A673 (cell line): Measurements from ENCODE around the gene PSMD3. TPM values are rescaled to one million over a fixed set of nuclear protein-coding genes. Genes with fewer than 3 reads are reported as not detected.
A peak's percentile ranks its signal among the peaks of the same experiment; 100 is the strongest.

Experiments used
- Bru-seq: library from RNA; stranded (reverse); fragments of 400-500 nt; gene quantifications from one replicate; lab custom pipeline; 2021; lab: Mats Ljungman, UMichigan
- BruChase-seq, 2 experiments: library from RNA; stranded (reverse); fragments of 400-500 nt; gene quantifications; one replicate each; lab custom pipeline; 2021; lab: Mats Ljungman, UMichigan
- BruUV-seq: library from RNA; stranded (reverse); fragments of 400-500 nt; replicated peaks from 2 replicates; lab custom pipeline; 2021; lab: Mats Ljungman, UMichigan
- CTCF ChIA-PET: fragments of 300-600 bp; sonication (Branson Sonifier 250); formaldehyde crosslinking; loops from one replicate; lab custom pipeline; 2022; ENCODE audit warnings: antibody characterized with exemption; lab: Charles Lee
- POLR2A ChIA-PET: fragments of 300-600 bp; sonication (Branson Sonifier 250); formaldehyde crosslinking; loops from one replicate; lab custom pipeline; 2022; ENCODE audit warnings: antibody characterized with exemption; ENCODE audit not compliant: low non-redundant PET; lab: Charles Lee
- DNase-seq: peaks from one replicate; pipeline ENCODE4 v3.0.0-alpha.2; 2015; ENCODE audit warnings: low spot score
- H3K27ac ChIP-seq: fragments of 200-600 bp; sonication (generic); 2 replicates; pipeline ENCODE4 v1.5.1; 2016; ENCODE audit warnings: mixed run types, low read depth, mild to moderate bottlenecking, mixed read lengths, antibody characterized with exemption, low read length; ENCODE audit not compliant: poor library complexity, severe bottlenecking
- H3K27me3 ChIP-seq: fragments of 200-600 bp; sonication (generic); replicated peaks from 2 replicates; pipeline ENCODE4 v1.6.1; 2017; ENCODE audit warnings: mixed run types, low read depth, mild to moderate bottlenecking, mixed read lengths, antibody characterized with exemption, low read length; ENCODE audit not compliant: insufficient read depth, poor library complexity
- H3K36me3 ChIP-seq: fragments of 200-600 bp; sonication (generic); 2 replicates; pipeline ENCODE4 v1.6.1; 2016; ENCODE audit warnings: mixed run types, mild to moderate bottlenecking, mixed read lengths, antibody characterized with exemption, low read length; ENCODE audit not compliant: insufficient read depth, poor library complexity, severe bottlenecking
- H3K4me1 ChIP-seq: fragments of 200-600 bp; sonication (generic); 2 replicates; pipeline ENCODE4 v1.6.1; 2017; ENCODE audit warnings: mixed run types, mild to moderate bottlenecking, mixed read lengths, antibody characterized with exemption, low read length; ENCODE audit not compliant: insufficient read depth, poor library complexity, severe bottlenecking
- H3K4me3 ChIP-seq: fragments of 200-600 bp; sonication (generic); 2 replicates; pipeline ENCODE4 v1.5.1; 2016; ENCODE audit warnings: low read depth, mixed run types, mild to moderate bottlenecking, mixed read lengths, low read length; ENCODE audit not compliant: poor library complexity, severe bottlenecking
- H3K9me3 ChIP-seq: fragments of 200-600 bp; sonication (generic); 2 replicates; pipeline ENCODE4 v1.6.1; 2016; ENCODE audit warnings: mixed run types, low read depth, mild to moderate bottlenecking, mixed read lengths, antibody characterized with exemption, low read length; ENCODE audit not compliant: poor library complexity, severe bottlenecking
- EZH2 ChIP-seq: fragments of 200-600 bp; sonication (generic); IDR thresholded peaks from 2 replicates; pipeline ENCODE4 v1.6.1; 2017; ENCODE audit warnings: borderline replicate concordance, low read depth, mild to moderate bottlenecking, mixed read lengths, antibody characterized with exemption, low read length; ENCODE audit not compliant: poor library complexity, severe bottlenecking
- intact Hi-C: fragments of 100-400 bp; cut with micrococcal nuclease; formaldehyde crosslinking; loops from one replicate; pipeline ENCODE4 v1.10.0; 2022; ENCODE audit not compliant: unreplicated experiment
- long read RNA-seq: library from polyadenylated mRNA; stranded (forward); transcript quantifications from one replicate; pipeline ENCODE4 v2.0.0, GENCODE V29; 2022
- total RNA-seq: library from RNA; stranded (reverse); gene quantifications from 2 replicates; pipeline ENCODE4 v1.2.3, GENCODE V29; 2021
- TF ChIP-seq, protein P1 (sequence below): fragments of 300-800, 200-600 bp; sonication (generic); conservative IDR thresholded peaks from 2 replicates; pipeline ENCODE4 v1.5.1; 2017; ENCODE audit warnings: low read depth, mild to moderate bottlenecking, antibody characterized with exemption, low read length, moderate library complexity, mixed read lengths

Gene PSMD3
- total RNA-seq (161 and 168 TPM in 2 replicates), Bru-seq, nascent RNA (percentile 82 among the genes with signal in this experiment), BruChase-seq, experiment 1, labeled RNA remaining after a 2-hour chase (percentile 76 among the genes with signal in this experiment), BruChase-seq, experiment 2, labeled RNA remaining after a 6-hour chase (percentile 86 among the genes with signal in this experiment)
- long read RNA-seq, transcript PSMD3-201 (12 exons, 2,158 nt): major isoform, 70 of 100 reads
- long read RNA-seq, partial matches to known transcripts: 16 of 100 reads
- long read RNA-seq, other reads (novel, unspliced or antisense): 14 of 100 reads

DNA sequence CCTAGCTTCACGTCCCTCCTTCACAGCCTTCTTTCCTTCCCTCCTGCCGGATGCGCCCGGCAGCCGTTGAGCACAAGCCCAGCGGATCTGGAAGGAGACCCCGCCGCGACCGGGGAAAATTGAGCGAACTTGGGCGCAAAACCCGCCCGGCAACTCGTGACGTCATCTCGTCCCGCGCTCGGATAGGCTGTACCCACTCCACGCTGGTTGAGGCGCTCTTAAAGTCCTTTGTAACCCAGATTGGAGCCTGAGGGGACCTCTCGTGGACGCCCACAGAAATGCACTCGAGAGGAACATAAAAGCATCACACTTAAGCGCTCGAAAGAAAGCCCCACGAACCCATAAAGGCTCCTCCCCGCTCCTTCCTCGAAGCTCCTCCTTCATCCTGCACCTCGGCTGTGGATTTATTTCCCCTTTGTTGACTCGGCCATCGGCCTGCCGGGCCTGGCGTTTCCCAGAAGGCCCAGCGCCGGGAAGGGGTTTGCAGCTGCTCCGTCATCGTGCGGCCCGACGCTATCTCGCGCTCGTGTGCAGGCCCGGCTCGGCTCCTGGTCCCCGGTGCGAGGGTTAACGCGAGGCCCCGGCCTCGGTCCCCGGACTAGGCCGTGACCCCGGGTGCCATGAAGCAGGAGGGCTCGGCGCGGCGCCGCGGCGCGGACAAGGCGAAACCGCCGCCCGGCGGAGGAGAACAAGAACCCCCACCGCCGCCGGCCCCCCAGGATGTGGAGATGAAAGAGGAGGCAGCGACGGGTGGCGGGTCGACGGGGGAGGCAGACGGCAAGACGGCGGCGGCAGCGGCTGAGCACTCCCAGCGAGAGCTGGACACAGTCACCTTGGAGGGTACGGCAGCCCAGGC is at the start of gene PSMD3:
Gene PSMD3, plus strand, starts transcription at position 457 of the 856 bp plus-strand sequence. Its CDS starts 164 bp downstream, at position 621.
- ChIA-PET POLR2A (interaction anchor here (0.7 to 1.0 kb wide), 2 partner anchors 33 to 119 kb away, joined by 3 to 4 read pairs; no protein-coding TSS in a partner anchor), CTCF (interaction anchor here (1.3 kb wide), 1 partner anchor 22 kb away, joined by 7 read pairs; no protein-coding TSS in a partner anchor)
- Histone ChIP-seq H3K27ac (peak within 1 kb of the TSS; percentile 97), H3K4me1 (no peaks in the 10 kb centered on the region), H3K9me3 (no peaks in the 10 kb centered on the region), H3K4me3 (peak within 1 kb of the TSS; percentile 80), H3K27me3 (no peaks in the 10 kb centered on the region), H3K36me3 (peaks cover 15% of the 10 kb centered on the region)
- peak; percentile 98 for DNase-seq
- TF ChIP-seq, protein P1, sequence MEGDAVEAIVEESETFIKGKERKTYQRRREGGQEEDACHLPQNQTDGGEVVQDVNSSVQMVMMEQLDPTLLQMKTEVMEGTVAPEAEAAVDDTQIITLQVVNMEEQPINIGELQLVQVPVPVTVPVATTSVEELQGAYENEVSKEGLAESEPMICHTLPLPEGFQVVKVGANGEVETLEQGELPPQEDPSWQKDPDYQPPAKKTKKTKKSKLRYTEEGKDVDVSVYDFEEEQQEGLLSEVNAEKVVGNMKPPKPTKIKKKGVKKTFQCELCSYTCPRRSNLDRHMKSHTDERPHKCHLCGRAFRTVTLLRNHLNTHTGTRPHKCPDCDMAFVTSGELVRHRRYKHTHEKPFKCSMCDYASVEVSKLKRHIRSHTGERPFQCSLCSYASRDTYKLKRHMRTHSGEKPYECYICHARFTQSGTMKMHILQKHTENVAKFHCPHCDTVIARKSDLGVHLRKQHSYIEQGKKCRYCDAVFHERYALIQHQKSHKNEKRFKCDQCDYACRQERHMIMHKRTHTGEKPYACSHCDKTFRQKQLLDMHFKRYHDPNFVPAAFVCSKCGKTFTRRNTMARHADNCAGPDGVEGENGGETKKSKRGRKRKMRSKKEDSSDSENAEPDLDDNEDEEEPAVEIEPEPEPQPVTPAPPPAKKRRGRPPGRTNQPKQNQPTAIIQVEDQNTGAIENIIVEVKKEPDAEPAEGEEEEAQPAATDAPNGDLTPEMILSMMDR: peak; percentile 63
- TF ChIP-seq EZH2: no peak
- intact Hi-C loops: loop anchor here (1.0 kb wide), 1 partner anchor 21 kb away; no protein-coding TSS in a partner anchor
- BruUV-seq: no TSS peak

DNA sequence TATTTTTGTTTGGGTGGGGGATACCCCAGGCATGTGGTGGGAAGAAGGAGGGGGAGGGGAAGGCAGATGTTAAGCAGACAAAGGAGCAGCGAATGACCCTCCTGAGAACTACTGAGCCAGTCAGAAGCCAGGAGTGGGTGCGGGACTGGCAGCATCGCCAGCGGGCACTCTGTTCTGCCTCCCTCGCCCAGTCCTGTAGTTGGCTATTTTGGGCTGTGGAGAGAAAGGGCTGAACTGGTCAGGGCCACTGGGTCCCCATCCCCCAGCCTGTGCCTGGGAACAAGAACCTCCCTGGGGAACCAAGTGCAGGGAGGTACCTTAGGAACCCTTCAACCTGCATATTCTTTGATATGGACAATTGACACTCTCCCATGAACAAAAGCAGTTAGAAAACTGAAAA is 46.7 kb upstream of the PSMD3 start:
- Histone ChIP-seq H3K36me3 (no peaks in the 10 kb centered on the region), H3K9me3 (no peaks in the 10 kb centered on the region), H3K27me3 (no peaks in the 10 kb centered on the region), H3K4me3 (no peak overlapping the region), H3K4me1 (no peaks in the 10 kb centered on the region), H3K27ac (no peak overlapping the region)
- TF ChIP-seq EZH2: no peak
- TF ChIP-seq, protein P1: no peak
- POLR2A ChIA-PET: no interaction called here
- CTCF ChIA-PET: no interaction called here
- no peak for DNase-seq
- intact Hi-C loops: no loop called here
- no TSS peak for BruUV-seq

DNA sequence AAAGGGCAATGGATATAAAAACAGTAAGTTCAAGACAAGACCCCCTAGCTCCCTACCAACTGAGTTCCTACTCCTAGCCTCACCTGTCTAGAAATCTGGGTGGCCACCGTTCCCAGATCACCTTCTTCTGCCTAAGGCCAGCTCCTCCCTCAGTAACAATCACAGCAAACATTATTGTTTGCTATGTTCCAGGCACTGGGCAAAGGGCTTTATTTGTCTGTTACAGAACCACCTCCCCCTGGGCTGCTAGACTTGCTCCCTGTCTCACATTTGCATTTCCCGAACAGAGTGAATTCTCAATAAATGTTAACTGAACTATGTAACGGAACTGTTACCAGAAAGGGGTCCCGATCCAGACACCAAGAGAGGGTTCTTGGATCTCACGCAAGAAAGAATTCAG is 46.3 kb upstream of the PSMD3 start:
- CTCF ChIA-PET: no interaction called here

More for the DNA sequence above, 46.3 kb upstream of the PSMD3 start:
- intact Hi-C loops: no loop called here
- no TSS peak for BruUV-seq
- Histone ChIP-seq H3K4me3 (no peak overlapping the region), H3K9me3 (no peaks in the 10 kb centered on the region), H3K36me3 (no peaks in the 10 kb centered on the region), H3K27ac (no peak overlapping the region), H3K4me1 (no peaks in the 10 kb centered on the region), H3K27me3 (no peaks in the 10 kb centered on the region)
- TF ChIP-seq, protein P1: no peak
- no peak for TF ChIP-seq EZH2
- POLR2A ChIA-PET: no interaction called here
- no peak for DNase-seq
